Measurements from ENCODE around the gene INVS. TPM values are rescaled to one million over a fixed set of nuclear protein-coding genes. Genes with fewer than 3 reads are reported as not detected.
A peak's percentile ranks its signal among the peaks of the same experiment; 100 is the strongest.
"Not testable (repeated sequence)": the region's sequence is repeated elsewhere in the genome, so short reads cannot be mapped to it uniquely, and the experiment has no call there.

INVS gene
- total RNA-seq, 1 donor from 2014 or later, result 34.0 TPM

- Mint-ChIP-seq H3K4me1 (peaks cover 51% of the 10 kb centered on the region), H3K27ac (no peak overlapping the region), H3K9me3 (no peaks in the 10 kb centered on the region), H3K27me3 (no peaks in the 10 kb centered on the region), H3K36me3 (ENCODE audit: low read depth) (peaks cover 27% of the 10 kb centered on the region), H3K4me3 (no peak overlapping the region)
- POLR2A ChIA-PET, result no interaction called here
- no peak for ATAC-seq (ENCODE audit: low read depth)
- intact Hi-C loops (cut with micrococcal nuclease), result loop anchor here (1.0 to 2.0 kb wide), 3 partner anchors 15 to 236 kb away; partner anchors contain the start of gene NR4A3
- no peak for DNase-seq
- no peak for TF ChIP-seq CTCF (IDR thresholded peaks at IDR 0.05)
- CTCF ChIA-PET, result interaction anchor here (1.8 kb wide), 1 partner anchor 30 kb away, joined by 4 read pairs; no protein-coding TSS in a partner anchor
Measured at GRCh38 chr9:100057624-100058023, 41.4 kb upstream of the INVS start.

DNA sequence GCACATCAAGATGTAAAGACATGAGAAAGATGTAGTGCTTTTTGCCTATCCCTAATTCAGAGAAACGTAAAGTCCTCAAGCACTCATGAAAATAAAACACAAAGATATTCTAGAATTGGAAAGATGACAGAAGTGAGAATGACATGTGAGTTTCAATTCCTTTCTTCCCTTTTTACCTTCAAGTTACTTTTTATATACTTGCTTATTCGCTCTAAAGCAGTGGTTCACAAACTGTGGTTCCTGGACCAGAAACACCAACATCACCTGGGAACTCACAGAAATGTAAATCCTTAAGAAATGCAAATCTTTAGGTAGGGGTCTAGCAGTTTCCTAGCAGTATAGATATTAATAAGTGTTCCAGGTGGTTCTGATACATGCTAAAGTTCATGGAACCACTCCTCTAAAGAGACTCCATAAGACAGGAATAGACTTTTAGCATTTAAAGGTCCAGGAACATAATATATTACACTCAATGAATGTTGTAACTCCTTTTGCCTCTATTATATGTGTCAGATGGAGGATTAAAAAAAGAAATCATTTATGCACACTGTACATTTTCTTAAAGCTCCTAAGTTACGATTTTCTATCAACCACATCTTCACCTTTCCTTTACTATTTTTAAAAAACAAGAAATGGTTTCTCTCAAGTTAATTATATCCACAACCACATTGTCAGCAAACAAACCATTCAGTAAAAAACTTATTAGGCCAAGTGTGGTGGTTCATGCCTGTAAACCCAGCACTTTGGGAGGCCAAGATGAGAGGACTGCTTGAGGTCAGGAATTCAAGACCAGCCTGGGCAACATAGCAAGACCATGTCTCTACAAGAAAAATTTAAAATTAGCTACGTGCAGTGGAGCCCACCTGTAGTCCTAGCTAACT lies 40.1 kb upstream of the INVS start:
- intact Hi-C loops (cut with micrococcal nuclease), result loop anchor here (1.0 to 2.0 kb wide), 5 partner anchors 16 to 238 kb away; partner anchors contain the start of genes INVS and NR4A3
- Mint-ChIP-seq H3K9me3 (no peaks in the 10 kb centered on the region), H3K4me3 (peak overlapping the region; percentile 67), H3K27me3 (no peaks in the 10 kb centered on the region), H3K4me1 (peaks cover 51% of the 10 kb centered on the region), H3K27ac (peak overlapping the region; percentile 72), H3K36me3 (ENCODE audit: low read depth) (peaks cover 27% of the 10 kb centered on the region)
- no peak for TF ChIP-seq CTCF (IDR thresholded peaks at IDR 0.05)
- ATAC-seq (ENCODE audit: low read depth), result peak; percentile 77
- no peak for DNase-seq
- POLR2A ChIA-PET, result interaction anchor here (1.0 kb wide), 3 partner anchors 13 to 26 kb away, joined by 3 to 4 read pairs (median 3); no protein-coding TSS in a partner anchor
- CTCF ChIA-PET, result interaction anchor here (1.8 kb wide), 1 partner anchor 32 kb away, joined by 4 read pairs; no protein-coding TSS in a partner anchor

DNA sequence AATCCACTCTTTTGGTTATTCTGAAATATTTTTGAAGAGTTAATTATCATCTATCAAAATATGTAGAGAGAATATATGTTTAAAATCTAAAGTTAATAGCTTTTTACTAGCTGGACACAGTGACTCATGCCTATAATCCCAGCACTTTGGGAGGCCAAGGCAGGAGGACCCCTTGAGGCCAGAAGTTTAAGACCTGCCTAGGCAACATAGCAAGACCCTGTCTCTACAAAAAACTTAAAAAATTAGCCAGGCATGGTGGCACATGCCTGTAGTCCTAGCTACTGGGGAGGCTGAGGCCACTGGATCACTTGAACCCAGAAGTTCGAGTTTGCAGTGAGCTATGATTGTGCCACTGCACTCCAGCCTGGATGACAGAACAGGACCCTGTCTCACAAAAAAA lies 36.4 kb upstream of the INVS start:
- H3K4me1 Mint-ChIP-seq, result peaks cover 57% of the 10 kb centered on the region
- H3K4me3 Mint-ChIP-seq; H3K27me3 Mint-ChIP-seq; H3K27ac Mint-ChIP-seq; intact Hi-C loops (cut with micrococcal nuclease); H3K9me3 Mint-ChIP-seq; POLR2A ChIA-PET; ATAC-seq (ENCODE audit: low read depth); DNase-seq: not testable (repeated sequence)
- CTCF ChIA-PET, result interaction anchor here (1.1 kb wide), 2 partner anchors 17 to 153 kb away, joined by 3 read pairs; no protein-coding TSS in a partner anchor
- peaks cover 12% of the 10 kb centered on the region for H3K36me3 Mint-ChIP-seq (ENCODE audit: low read depth)

- peaks cover 52% of the 10 kb centered on the region for H3K4me1 Mint-ChIP-seq
- ChIA-PET POLR2A (no interaction called here), CTCF (interaction anchor here (1.1 kb wide), 2 partner anchors 17 to 153 kb away, joined by 3 read pairs; no protein-coding TSS in a partner anchor)
- no peak for TF ChIP-seq CTCF (IDR thresholded peaks at IDR 0.05)
- no peak overlapping the region for H3K4me3 Mint-ChIP-seq
- no peaks in the 10 kb centered on the region for H3K27me3 Mint-ChIP-seq
- intact Hi-C loops (cut with micrococcal nuclease), result no loop called here
- peaks cover 12% of the 10 kb centered on the region for H3K36me3 Mint-ChIP-seq (ENCODE audit: low read depth)
- H3K27ac Mint-ChIP-seq, result no peak overlapping the region
- ATAC-seq (ENCODE audit: low read depth), result no peak
- H3K9me3 Mint-ChIP-seq, result no peaks in the 10 kb centered on the region
- no peak for DNase-seq
Measured at GRCh38 chr9:100063185-100063584, 35.9 kb upstream of the INVS start.

DNA sequence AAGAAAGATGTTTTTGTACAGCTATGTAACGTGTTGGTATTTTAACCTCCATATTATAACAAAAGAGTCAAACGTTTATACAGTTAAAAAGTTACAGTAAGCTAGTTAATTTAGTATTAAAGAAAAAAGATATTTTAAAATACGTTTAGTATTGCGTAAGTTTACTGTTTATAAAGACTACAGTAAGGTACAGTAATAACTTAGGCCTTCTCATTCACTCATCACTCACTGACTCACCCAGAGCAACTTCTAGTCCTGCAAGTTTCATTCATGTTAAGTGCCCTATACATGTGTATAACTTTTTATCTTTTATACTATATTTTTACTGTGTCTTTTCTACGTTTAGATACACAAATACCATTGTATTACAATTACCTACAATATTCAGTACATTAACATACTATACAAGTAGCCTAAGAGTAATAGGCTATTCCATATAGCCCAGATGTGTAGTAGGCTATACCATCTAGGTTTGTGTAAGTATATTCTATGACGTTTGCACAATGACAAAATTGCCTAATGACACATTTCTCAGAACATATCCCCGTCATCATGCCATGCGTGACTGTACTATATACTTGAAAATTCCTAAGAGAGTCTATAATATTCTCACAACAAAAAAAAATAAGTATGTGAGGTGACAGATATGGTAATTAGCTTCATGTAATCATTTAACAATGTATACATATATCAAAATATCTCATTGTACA lies 34.0 kb upstream of the INVS start:
- Mint-ChIP-seq H3K4me3 (no peak overlapping the region), H3K27ac (no peak overlapping the region), H3K36me3 (ENCODE audit: low read depth) (peaks cover 8% of the 10 kb centered on the region), H3K27me3 (no peaks in the 10 kb centered on the region), H3K9me3 (no peaks in the 10 kb centered on the region), H3K4me1 (peaks cover 38% of the 10 kb centered on the region)
- ChIA-PET CTCF (no interaction called here), POLR2A (interaction anchor here (0.6 kb wide), 1 partner anchor 1066 kb away, joined by 3 read pairs; no protein-coding TSS in a partner anchor)
- intact Hi-C loops (cut with micrococcal nuclease), result no loop called here
- no peak for TF ChIP-seq CTCF (IDR thresholded peaks at IDR 0.05)
- DNase-seq, result no peak
- no peak for ATAC-seq (ENCODE audit: low read depth)
